K562 (cell line): ENCODE measurements around the gene COG4. TPM values are rescaled to one million over a fixed set of nuclear protein-coding genes. Genes with fewer than 3 reads are reported as not detected.

ENCODE experiments used
- ATAC-seq: fragments of 200-7000 bp; cut with Tn5 transposase; 3 replicates; pipeline ENCODE4 v1.9.1; 2020; ENCODE audit warnings: moderate library complexity
- BruUV-seq: library from RNA; stranded (reverse); fragments of 400-500 nt; replicated peaks from 2 replicates; lab custom pipeline; 2021; lab: Mats Ljungman, UMichigan
- CTCF ChIA-PET: fragments of 300-600 bp; formaldehyde crosslinking; extraction: SDS; loops from one replicate; lab custom pipeline; 2021; ENCODE audit warnings: low intra/inter-chr PET ratio; lab: Yijun Ruan, JAX
- POLR2A ChIA-PET: fragments of 300-600, 350-650 bp; sonication (Branson Sonifier 250); formaldehyde crosslinking; extraction: SDS; loops from one replicate; lab custom pipeline; 2021; ENCODE audit warnings: antibody characterized with exemption, inconsistent platforms; lab: Yijun Ruan, JAX
- DNase-seq, 4 experiments: peaks; one replicate each; pipeline versions ENCODE4 v3.0.0 to v3.0.0-alpha.2; 2011 to 2018; ENCODE audit warnings: low spot score in 3 of 4, mixed read lengths in 3 of 4; ENCODE audit errors: extremely low read depth in 1 of 4
- FAIRE-seq: peaks from 2 replicates; lab custom pipeline; 2011; peaks lifted over from hg19 to GRCh38; lab: Jason Lieb, UNC
- H2AFZ ChIP-seq: 2 replicates; pipeline ENCODE4 v1.6.0; 2011; ENCODE audit warnings: low read depth, low read length, control low read depth, inconsistent platforms
- H3K27ac ChIP-seq: fragments of 200-600 bp; 3 replicates; pipeline ENCODE4 v1.8.0; 2011; ENCODE audit warnings: low read depth, mild to moderate bottlenecking, control low read depth, inconsistent platforms, low read length, moderate library complexity, mixed read lengths; ENCODE audit errors: extremely low read depth
- H3K27me3 ChIP-seq, 2 experiments: fragments of 300-600 bp in 1 of 2; 2 replicates in 1 of 2; 3 replicates in 1 of 2; pipeline versions ENCODE4 v1.6.0 to v1.8.0; 2011; ENCODE audit warnings: inconsistent platforms in 2 of 2, low read length in 2 of 2, mild to moderate bottlenecking in 1 of 2, mixed read lengths in 1 of 2, moderate library complexity in 1 of 2; ENCODE audit not compliant: control insufficient read depth in 2 of 2, insufficient read depth in 2 of 2
- H3K36me3 ChIP-seq: fragments of 300-600 bp; 3 replicates; pipeline ENCODE4 v1.8.0; 2011; ENCODE audit warnings: mild to moderate bottlenecking, low read length, inconsistent platforms; ENCODE audit not compliant: control insufficient read depth, insufficient read depth
- H3K4me1 ChIP-seq, 2 experiments: fragments of 200-600 bp in 1 of 2; replicated peaks in 1 of 2; 2 replicates in 1 of 2; 3 replicates in 1 of 2; pipeline versions ENCODE4 v1.5.1 to v1.8.0; 2011; ENCODE audit warnings: inconsistent platforms in 2 of 2, low read length in 2 of 2, mild to moderate bottlenecking in 1 of 2, mixed read lengths in 1 of 2, moderate library complexity in 1 of 2; ENCODE audit not compliant: control insufficient read depth in 2 of 2, insufficient read depth in 2 of 2
- H3K4me2 ChIP-seq: 2 replicates; pipeline ENCODE4 v1.6.1; 2011; ENCODE audit warnings: low read length, control low read depth, inconsistent platforms, mixed read lengths; ENCODE audit not compliant: insufficient read depth
- H3K4me3 ChIP-seq: fragments of 200-600 bp; sonication (generic), shearing (Covaris generic); 2 replicates; pipeline ENCODE4 v1.5.1; 2016; ENCODE audit warnings: control low read depth, inconsistent platforms
- H3K79me2 ChIP-seq: fragments of 200-600 bp; 3 replicates; pipeline ENCODE4 v1.8.0; 2011; ENCODE audit warnings: low read length, inconsistent platforms; ENCODE audit not compliant: control insufficient read depth, insufficient read depth
- H3K9ac ChIP-seq, 2 experiments: 2 replicates each; pipeline versions ENCODE4 v1.6.0 to v1.6.1; 2011; ENCODE audit warnings: low read depth in 2 of 2, low read length in 2 of 2, control low read depth in 1 of 2, inconsistent platforms in 1 of 2, mild to moderate bottlenecking in 1 of 2, mixed read lengths in 1 of 2; ENCODE audit not compliant: insufficient read depth in 1 of 2
- H3K9me1 ChIP-seq: one replicate; pipeline ENCODE4 v1.6.0; 2011; ENCODE audit warnings: inconsistent platforms, mild to moderate bottlenecking, low read length, moderate library complexity; ENCODE audit not compliant: control insufficient read depth, insufficient read depth
- H3K9me3 ChIP-seq: replicated peaks from 2 replicates; pipeline ENCODE4 v1.5.1; 2011; ENCODE audit warnings: low read depth, low read length, inconsistent platforms; ENCODE audit not compliant: control insufficient read depth, insufficient read depth
- H4K20me1 ChIP-seq: replicated peaks from 2 replicates; pipeline ENCODE4 v1.6.1; 2011; ENCODE audit warnings: low read length, inconsistent platforms, mixed read lengths; ENCODE audit not compliant: control insufficient read depth, insufficient read depth
- CHD4 ChIP-seq: fragments of 200-600 bp; sonication (generic); IDR thresholded peaks from 3 replicates; pipeline ENCODE4 v1.6.1; 2012; ENCODE audit warnings: low read depth, mild to moderate bottlenecking, mixed read lengths, low read length, inconsistent platforms; ENCODE audit not compliant: insufficient read depth, insufficient replicate concordance, poor library complexity, severe bottlenecking
- E2F4 ChIP-seq: sonication (generic); formaldehyde crosslinking; IDR thresholded peaks from 2 replicates; pipeline ENCODE4 v1.8.0; 2022; ENCODE audit warnings: mild to moderate bottlenecking, low read depth, missing genetic modification reagents
- IFI16 ChIP-seq: fragments of 250-450 bp; sonication (Bioruptor Pico); IDR thresholded peaks from 2 replicates; pipeline ENCODE4 v2.1.2; 2022; ENCODE audit warnings: mild to moderate bottlenecking, inconsistent platforms
- NR0B1 ChIP-seq: fragments of 450-650 bp; IDR thresholded peaks from one replicate; pipeline ENCODE4 v1.6.1; 2018; ENCODE audit warnings: mild to moderate bottlenecking, moderate library complexity; ENCODE audit not compliant: partially characterized antibody
- PURB ChIP-seq: sonication (generic); formaldehyde crosslinking; IDR thresholded peaks from 2 replicates; pipeline ENCODE4 v1.9.0; 2021; ENCODE audit warnings: low read depth, mild to moderate bottlenecking, missing genetic modification reagents
- SRSF1 ChIP-seq: fragments of 200-400 bp; formaldehyde crosslinking; IDR thresholded peaks from 2 replicates; pipeline ENCODE4 v1.6.1; 2017; ENCODE audit warnings: mild to moderate bottlenecking, low read depth, low read length, moderate library complexity
- STAG1 ChIP-seq: sonication (generic); formaldehyde crosslinking; IDR thresholded peaks from 2 replicates; pipeline ENCODE4 v1.5.0; 2020; ENCODE audit warnings: missing genetic modification reagents, borderline replicate concordance
- WGBS: fragments of 100-300 bp; shearing (Covaris generic); methylation state at CpG from one replicate; pipeline ENCODE4 v1.1.6; 2016; ENCODE audit warnings: low coverage, mixed read lengths; ENCODE audit not compliant: insufficient coverage; ENCODE audit errors: missing lambda C conversion rate; 5-methylcytosine and 5-hydroxymethylcytosine counted together
- in situ Hi-C: fragments of 300-500 bp; cut with MboI; formaldehyde crosslinking; loops from 4 replicates; pipeline ENCODE4 v1.15.0; 2018; ENCODE audit warnings: inconsistent platforms, mixed read lengths
- intact Hi-C: fragments of 100-400 bp; cut with micrococcal nuclease; formaldehyde crosslinking; loops from 2 replicates; pipeline ENCODE4 v1.14.2; 2022
- polyA plus RNA-seq, 8 experiments: library from polyadenylated mRNA; depleted of rRNA in 4 of 8; stranded (reverse) in 5 of 8; unstranded in 3 of 8; fragments of >200 nt; fragmentation: Nextera tagmentation in 2 of 8; fragmentation: Illumina TruSeq in 1 of 8; extraction: Ambion mirVana in 2 of 8; extraction: Trizol in 1 of 8; gene quantifications; 2 replicates each; pipeline versions ENCODE4 v1.2.1 to v1.2.3, GENCODE V29; 2011 to 2014; ENCODE audit warnings: inconsistent platforms in 1 of 8, missing spikeins in 1 of 8
- total RNA-seq, 7 experiments: library from RNA; depleted of rRNA in 6 of 7; stranded (reverse); fragments of >200 nt in 6 of 7; fragmentation: Illumina TruSeq in 2 of 7; extraction: Trizol in 2 of 7; gene quantifications; 2 replicates each; pipeline versions ENCODE4 v1.2.1 to v1.2.3, GENCODE V29; 2011 to 2021; ENCODE audit warnings: low replicate concordance in 1 of 7
- TF ChIP-seq, protein P1 (sequence below), 2 experiments: fragments of 250-450 bp in 1 of 2; fragments of 450-650 bp in 1 of 2; sonication (Bioruptor Pico) in 1 of 2; IDR thresholded peaks; 2 replicates each; pipeline versions ENCODE4 v1.6.1 to v1.8.0; 2016 to 2021; ENCODE audit warnings: mild to moderate bottlenecking in 2 of 2, moderate library complexity in 2 of 2, missing compliant biosample characterization in 1 of 2, missing genetic modification characterization in 1 of 2
- TF ChIP-seq, protein P2 (sequence below): sonication (generic); formaldehyde crosslinking; IDR thresholded peaks from 2 replicates; pipeline ENCODE4 v1.5.0; 2020; ENCODE audit warnings: missing genetic modification reagents
- TF ChIP-seq, protein P3 (sequence below): fragments of 450-650 bp; formaldehyde crosslinking; IDR thresholded peaks from 2 replicates; pipeline ENCODE4 v1.4.0; 2020; ENCODE audit warnings: mild to moderate bottlenecking, mixed read lengths
- TF ChIP-seq, protein P4 (sequence below): sonication (generic); formaldehyde crosslinking; IDR thresholded peaks from 2 replicates; pipeline ENCODE4 v1.8.1; 2023; ENCODE audit warnings: mild to moderate bottlenecking, missing genetic modification reagents

Gene COG4
- total and polyA plus RNA-seq, 9 of the 15 experiments (the other 6 are each of a cell fraction or from before 2014, with no cell fraction given), result 13.7 to 73.9 (median 44.2) TPM

DNA sequence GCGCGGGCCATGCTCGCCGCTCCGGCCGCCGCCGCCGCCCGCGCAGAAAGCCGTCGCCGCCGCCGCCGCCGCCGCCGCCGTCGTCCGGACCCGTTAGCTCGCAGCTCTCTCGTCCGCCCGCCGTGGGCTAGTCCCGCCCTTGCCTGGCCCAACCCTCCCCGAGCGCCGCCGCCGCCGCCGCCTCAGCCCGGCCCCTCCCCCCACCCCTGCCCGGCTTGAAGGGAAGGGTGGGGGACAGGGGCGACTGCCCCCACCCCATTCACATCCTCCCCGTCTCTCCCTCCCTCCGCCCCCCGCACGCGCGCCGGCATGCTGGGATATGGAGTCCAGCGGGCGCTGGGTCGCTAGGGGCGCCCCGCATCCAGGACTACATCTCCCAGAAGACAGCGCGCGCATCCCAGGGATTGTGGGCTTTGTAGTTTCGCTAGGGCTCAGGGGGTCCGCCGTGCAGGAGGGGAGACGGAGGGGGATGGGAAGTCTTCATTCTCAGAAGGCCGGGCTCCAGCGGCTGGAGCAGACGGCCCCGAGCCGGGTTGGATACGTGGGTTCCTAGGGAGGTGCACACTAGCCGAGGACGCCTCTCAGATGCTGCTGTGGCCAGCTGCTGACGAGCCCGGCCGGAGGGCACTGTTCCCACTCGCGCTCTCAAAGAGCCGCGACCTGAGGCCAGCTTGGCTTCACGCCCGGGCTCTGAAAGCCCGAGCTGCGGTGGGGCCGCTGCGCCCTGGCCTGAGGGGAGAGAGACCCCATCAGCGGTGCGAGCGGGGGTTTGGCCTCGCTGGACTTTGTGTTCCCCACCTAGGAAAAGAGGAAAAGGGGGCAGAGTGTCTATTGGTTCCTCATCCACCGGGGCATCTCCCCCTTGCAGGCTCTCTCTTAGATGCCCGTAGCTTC lies 84.1 kb downstream of the COG4 start, which contains the start of gene ST3GAL2:
TSS of gene ST3GAL2 (minus strand) at position 132 of the 894 bp plus-strand sequence. CDS start 40,570 bp downstream, outside the sequence.
- H3K4me3 ChIP-seq, result peak within 1 kb of the TSS; percentile 94
- CTCF ChIA-PET, result no interaction called here
- BruUV-seq, result no TSS peak
- intact Hi-C loops (no loop called here), in situ Hi-C loops (no loop called here)
- peak within 1 kb of the TSS; percentile 90 to 92 for H3K9ac ChIP-seq
- H4K20me1 ChIP-seq, result no peaks in the 10 kb centered on the region
- no peaks in the 10 kb centered on the region for H3K9me3 ChIP-seq
- H3K79me2 ChIP-seq, result peaks cover 46% of the 10 kb centered on the region
- POLR2A ChIA-PET, result interaction anchor here (0.5 to 2.2 kb wide), 6 partner anchors 11 to 315 kb away, joined by 3 to 10 read pairs (median 3); no protein-coding TSS in a partner anchor
- peak; percentile 88 for ATAC-seq
- DNase-seq, result peak; percentile 95 to 98 (median 96)
- H3K9me1 ChIP-seq, result no peaks in the 10 kb centered on the region
- H3K4me1 ChIP-seq, result peaks cover 32 to 34% of the 10 kb centered on the region in 2 experiments
- FAIRE-seq, result peak; percentile 64
- peak within 1 kb of the TSS; percentile 93 for H3K27ac ChIP-seq
- H3K27me3 ChIP-seq, result no peaks in the 10 kb centered on the region
- H2AFZ ChIP-seq, result peak within 1 kb of the TSS; percentile 99
- peaks cover 19% of the 10 kb centered on the region for H3K36me3 ChIP-seq
- H3K4me2 ChIP-seq, result peak within 1 kb of the TSS; percentile 92
- 6% methylated on average over 34 of the region's 86 CpGs for WGBS
- TF ChIP-seq, protein P1, sequence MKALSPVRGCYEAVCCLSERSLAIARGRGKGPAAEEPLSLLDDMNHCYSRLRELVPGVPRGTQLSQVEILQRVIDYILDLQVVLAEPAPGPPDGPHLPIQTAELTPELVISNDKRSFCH (CRISPR knock-in tag; IDR thresholded peaks at IDR 0.05), result no peak
- TF ChIP-seq, protein P1 (tag; IDR thresholded peaks at IDR 0.05), result peak; percentile 86
- TF ChIP-seq, protein P2, sequence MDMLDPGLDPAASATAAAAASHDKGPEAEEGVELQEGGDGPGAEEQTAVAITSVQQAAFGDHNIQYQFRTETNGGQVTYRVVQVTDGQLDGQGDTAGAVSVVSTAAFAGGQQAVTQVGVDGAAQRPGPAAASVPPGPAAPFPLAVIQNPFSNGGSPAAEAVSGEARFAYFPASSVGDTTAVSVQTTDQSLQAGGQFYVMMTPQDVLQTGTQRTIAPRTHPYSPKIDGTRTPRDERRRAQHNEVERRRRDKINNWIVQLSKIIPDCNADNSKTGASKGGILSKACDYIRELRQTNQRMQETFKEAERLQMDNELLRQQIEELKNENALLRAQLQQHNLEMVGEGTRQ, result no peak
- TF ChIP-seq PURB (CRISPR knock-in tag) (no peak), E2F4 (no peak), CHD4 (no peak), STAG1 (no peak), IFI16 (CRISPR knock-in tag) (no peak), NR0B1 (no peak), SRSF1 (no peak)
- TF ChIP-seq, protein P3, sequence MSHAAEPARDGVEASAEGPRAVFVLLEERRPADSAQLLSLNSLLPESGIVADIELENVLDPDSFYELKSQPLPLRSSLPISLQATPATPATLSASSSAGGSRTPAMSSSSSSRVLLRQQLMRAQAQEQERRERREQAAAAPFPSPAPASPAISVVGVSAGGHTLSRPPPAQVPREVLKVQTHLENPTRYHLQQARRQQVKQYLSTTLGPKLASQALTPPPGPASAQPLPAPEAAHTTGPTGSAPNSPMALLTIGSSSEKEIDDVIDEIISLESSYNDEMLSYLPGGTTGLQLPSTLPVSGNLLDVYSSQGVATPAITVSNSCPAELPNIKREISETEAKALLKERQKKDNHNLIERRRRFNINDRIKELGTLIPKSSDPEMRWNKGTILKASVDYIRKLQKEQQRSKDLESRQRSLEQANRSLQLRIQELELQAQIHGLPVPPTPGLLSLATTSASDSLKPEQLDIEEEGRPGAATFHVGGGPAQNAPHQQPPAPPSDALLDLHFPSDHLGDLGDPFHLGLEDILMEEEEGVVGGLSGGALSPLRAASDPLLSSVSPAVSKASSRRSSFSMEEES (CRISPR knock-in tag), result no peak
- TF ChIP-seq, protein P4, sequence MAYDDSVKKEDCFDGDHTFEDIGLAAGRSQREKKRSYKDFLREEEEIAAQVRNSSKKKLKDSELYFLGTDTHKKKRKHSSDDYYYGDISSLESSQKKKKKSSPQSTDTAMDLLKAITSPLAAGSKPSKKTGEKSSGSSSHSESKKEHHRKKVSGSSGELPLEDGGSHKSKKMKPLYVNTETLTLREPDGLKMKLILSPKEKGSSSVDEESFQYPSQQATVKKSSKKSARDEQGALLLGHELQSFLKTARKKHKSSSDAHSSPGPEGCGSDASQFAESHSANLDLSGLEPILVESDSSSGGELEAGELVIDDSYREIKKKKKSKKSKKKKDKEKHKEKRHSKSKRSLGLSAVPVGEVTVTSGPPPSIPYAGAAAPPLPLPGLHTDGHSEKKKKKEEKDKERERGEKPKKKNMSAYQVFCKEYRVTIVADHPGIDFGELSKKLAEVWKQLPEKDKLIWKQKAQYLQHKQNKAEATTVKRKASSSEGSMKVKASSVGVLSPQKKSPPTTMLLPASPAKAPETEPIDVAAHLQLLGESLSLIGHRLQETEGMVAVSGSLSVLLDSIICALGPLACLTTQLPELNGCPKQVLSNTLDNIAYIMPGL, result no peak
